NCI-H774 (cell line): ENCODE measurements around the gene SYNGR1.

Source experiments
- DNase-seq: peaks from one replicate; lab custom pipeline; 2025; lab: John Stamatoyannopoulos, UW

Gene SYNGR1

DNA sequence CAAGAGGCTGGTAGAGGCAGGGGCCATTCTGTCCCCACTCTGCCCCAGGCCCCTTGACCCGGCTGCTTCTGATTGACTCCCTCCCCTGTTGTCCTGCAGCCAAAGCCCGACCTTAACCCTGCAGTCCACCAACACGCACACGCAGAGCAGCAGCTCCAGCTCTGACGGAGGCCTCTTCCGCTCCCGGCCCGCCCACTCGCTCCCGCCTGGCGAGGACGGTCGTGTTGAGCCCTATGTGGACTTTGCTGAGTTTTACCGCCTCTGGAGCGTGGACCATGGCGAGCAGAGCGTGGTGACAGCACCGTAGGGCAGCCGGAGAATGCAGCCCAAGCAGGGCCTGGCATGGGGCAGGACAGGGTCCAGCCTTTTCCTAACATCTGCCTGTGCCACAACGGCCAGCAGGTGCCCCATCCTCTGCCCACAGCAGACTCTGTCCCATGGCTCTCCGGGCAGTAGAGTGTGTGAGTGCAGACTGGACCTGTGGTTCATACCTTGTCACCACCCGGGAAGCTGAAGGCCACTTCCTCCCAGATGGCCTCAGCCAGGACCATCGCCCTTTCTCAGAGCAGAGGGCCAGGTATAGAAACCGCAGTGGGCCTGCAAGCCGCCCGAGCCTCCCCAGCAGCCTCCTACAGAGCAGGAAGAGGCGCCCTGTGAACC, 80.3 kb downstream of the SYNGR1 start:
- DNase-seq, result no peak

DNA sequence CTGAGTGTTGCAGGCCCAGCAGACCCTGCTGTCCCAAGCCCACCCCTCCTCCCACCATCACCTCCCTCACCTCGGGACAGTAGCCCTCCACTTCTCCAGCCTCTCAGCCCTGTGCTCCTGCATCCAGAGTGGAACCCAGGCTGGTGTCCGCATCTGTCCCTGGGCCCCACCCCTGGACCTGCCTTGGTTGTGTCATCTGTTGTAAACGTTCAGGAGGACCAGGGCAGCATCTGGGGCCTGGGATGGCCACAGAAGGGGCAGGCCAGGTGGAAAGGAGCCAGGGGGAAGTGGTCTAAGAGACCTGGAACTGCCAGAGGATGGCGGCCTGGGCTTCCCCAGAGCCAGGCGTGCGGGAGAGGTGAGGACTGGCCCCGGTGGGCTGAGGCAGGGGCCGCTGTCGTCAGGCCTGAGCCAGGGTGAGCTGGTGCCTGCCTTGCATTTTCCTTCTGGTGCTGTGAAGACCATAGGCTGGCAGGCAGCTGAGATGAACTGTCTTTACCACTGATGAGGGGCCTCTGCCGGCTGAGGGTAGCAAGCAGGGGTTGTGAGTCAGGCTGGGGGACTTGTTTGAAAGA, 80.9 kb downstream of the SYNGR1 start:
- no peak for DNase-seq

DNA sequence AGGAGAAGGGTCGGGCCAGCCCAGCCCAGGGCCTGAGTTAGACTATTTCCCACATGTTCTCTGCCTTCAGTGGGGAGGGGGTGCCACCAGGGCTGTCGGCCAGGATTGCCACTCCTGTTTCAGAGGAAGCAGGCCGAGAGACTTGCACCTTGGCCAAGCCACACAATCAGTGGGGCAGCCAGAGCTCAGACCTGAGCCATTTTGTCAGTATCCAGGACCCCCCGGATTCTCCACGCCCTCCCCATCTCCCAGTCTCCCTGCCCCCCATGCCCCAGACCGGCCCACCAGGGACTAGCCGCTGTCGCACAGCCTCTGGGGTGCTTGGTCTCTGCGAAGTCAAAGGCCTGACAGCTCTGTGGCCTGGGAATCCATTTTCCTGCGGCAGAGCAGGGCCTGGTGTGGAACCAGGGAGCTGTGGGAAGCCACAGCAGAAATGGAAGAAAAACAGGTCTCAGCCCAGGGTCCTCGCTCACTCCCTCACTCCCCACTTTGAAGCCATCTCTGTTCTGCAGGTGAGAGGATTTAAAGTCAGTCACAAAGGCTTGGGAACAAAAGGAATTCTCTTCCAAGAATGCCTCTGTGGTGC, 81.5 kb downstream of the SYNGR1 start:
- no peak for DNase-seq

DNA sequence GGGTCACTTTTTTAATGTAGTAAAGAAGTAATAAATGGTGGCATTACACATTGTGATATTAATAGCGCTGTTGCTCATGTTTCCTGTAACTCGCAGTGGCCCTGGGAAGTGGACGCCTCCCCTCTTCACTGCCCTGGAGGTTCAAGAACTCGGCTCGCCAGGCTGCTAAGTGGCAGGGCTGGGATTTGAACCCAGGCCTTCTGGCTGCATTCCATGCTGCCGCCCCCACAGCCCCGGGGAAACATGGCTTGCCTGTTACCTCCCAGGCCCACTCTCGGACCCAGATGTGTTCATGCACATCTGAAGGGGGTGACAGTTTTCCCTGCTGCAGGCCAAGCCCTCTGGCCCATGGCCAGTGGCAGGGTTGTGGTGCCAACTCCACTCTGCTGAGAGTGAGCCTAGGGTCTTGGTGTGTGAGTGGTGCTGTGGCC, 82.0 kb downstream of the SYNGR1 start:
- no peak for DNase-seq

DNA sequence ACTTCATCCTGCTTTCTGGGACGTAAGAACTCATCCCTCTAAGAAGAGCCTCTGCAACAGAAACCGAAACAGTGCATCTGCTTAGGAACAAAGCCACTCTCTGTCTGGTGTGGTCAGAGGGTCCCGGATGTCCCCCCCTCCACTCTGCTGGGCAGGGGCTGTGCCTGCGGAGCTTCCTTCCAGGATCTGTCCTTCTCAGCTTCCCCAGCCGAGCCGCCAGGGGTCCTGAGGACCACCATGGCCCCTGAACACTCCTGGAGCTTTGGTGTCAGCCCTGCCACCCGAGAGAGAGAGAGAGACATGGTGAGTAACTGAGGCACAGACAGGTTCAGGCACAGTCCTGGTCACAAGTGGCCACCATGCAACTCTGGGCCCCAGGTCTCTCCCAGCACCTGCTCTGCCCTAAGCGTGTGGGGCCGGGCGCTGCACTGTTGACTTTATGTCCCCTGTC, 82.6 kb downstream of the SYNGR1 start:
- no peak for DNase-seq

DNA sequence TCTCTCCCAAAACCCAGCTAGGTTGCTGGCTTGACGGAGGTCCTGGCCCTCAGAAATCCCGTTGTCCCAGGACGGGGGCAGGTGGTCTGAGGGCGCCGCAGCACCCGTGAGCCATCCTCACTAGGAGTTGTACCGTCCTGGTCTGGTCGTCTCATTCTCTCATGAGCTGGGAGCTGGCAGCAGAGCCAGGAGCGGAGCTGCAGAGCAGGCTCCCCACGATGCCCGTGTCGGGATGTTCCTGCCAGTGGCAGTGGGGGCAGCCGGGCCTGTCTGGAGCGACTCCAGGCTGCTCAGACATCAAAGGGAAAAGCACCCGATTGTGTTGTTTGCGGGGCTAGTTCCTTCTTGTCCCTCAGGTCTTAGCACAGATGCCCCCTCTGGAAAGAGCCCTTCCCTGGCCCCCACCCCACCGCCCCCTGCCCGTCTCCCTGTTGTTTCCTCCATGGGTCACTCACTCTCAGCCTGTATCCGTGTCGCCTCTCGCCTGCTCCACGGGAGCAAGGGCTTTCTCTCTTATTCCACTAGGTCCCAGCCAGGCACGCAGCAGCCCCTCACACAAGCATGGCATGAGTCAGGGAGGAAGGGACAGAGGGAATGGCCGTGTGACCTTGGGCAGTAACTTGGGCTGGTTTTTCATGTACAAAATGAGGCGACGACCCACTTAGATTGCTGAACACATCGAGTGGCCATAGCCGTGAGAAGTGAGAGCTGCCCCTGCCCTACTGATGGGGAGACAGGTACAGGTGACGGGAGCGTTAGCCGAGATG, 83.9 kb downstream of the SYNGR1 start:
- no peak for DNase-seq

DNA sequence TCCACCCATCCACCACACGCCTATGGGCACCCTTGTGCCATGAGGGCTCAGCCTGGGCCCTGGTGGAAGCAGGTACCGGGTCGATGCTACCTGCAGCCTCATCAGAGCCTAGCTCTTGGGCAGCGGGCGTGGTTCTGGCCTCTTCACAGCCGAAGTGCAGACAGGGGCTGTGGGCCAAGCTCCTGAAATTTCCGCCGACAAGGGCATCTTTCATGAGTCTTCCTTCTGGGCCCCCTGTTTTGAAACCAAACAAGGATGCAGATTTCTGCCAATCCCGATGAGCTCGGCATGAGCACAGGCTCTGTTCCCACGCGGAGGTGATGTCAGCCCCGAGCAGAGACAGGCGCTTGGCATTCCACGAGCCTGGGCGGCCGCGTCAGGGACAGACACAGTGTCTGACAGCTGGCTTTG, 84.5 kb downstream of the SYNGR1 start:
- DNase-seq, result no peak

DNA sequence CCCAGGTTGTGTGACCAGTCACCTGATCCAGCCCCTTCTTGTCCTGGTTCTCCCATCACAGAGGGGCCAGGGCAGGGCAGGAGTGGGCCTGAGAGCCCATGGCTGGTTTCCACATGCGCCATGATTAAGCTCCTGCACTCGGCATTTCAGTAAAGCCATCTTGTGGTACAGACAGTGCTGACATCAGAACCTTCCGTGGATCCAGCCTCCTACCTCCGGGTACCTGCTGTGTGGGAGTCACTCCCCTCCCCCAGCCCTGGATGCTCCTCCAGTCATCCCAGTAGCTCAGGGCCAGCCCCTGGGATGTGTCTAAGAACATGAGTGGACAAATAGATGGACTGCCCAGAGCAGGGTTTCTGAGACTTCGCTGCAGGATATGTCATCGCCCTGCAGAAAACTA, 84.9 kb downstream of the SYNGR1 start:
- DNase-seq, result no peak
